Suppressor macrophage (primary cell): ENCODE measurements around the gene ADAMTS10.
"Not testable (repeated sequence)": the region's sequence is repeated elsewhere in the genome, so short reads cannot be mapped to it uniquely, and the experiment has no call there.

Experiments
- DNase-seq, 4 experiments: peaks; one replicate each; pipeline ENCODE4 v3.0.0-alpha.2; 2020 to 2022

The ADAMTS10 gene

GRCh38 chr19:8626842-8627241, 16.3 kb upstream of the ADAMTS10 start:
- DNase-seq, result no peak

GRCh38 chr19:8622886-8623285, 12.4 kb upstream of the ADAMTS10 start:
- DNase-seq, result not testable (repeated sequence)

- DNase-seq, result no peak
Measured at GRCh38 chr19:8618751-8619150, 8.2 kb upstream of the ADAMTS10 start.

GRCh38 chr19:8617984-8618383, 7.5 kb upstream of the ADAMTS10 start:
- no peak for DNase-seq

- DNase-seq, result not testable (repeated sequence)
Measured at GRCh38 chr19:8617325-8617724, 6.8 kb upstream of the ADAMTS10 start.

- DNase-seq, result no peak
Measured at GRCh38 chr19:8616861-8617260, 6.3 kb upstream of the ADAMTS10 start.

- DNase-seq, result peak; percentile 84 to 88 (median 88)
Measured at GRCh38 chr19:8615813-8616596, 5.5 kb upstream of the ADAMTS10 start.

- DNase-seq, result no peak
Measured at GRCh38 chr19:8615024-8615423, 4.5 kb upstream of the ADAMTS10 start.

GRCh38 chr19:8614455-8614854, 3.9 kb upstream of the ADAMTS10 start:
- DNase-seq, result no peak

GRCh38 chr19:8612807-8613171, 2.3 kb upstream of the ADAMTS10 start:
- no peak for DNase-seq

GRCh38 chr19:8611877-8612806, 1.6 kb upstream of the ADAMTS10 start:
- DNase-seq, result no peak

GRCh38 chr19:8611391-8611876, 919 bp upstream of the ADAMTS10 start:
- no peak for DNase-seq

GRCh38 chr19:8610936-8611300, 403 bp upstream of the ADAMTS10 start:
- no peak for DNase-seq

- DNase-seq, result peak; percentile 42 to 76 (median 60)
Measured at GRCh38 chr19:8609279-8610040, 1.1 kb downstream of the ADAMTS10 start.

- no peak for DNase-seq
Measured at GRCh38 chr19:8608941-8609278, 1.6 kb downstream of the ADAMTS10 start.

- no peak for DNase-seq
Measured at GRCh38 chr19:8607386-8607785, 3.1 kb downstream of the ADAMTS10 start.

GRCh38 chr19:8605514-8605913, 5.0 kb downstream of the ADAMTS10 start:
- no peak for DNase-seq

GRCh38 chr19:8601796-8602195, 8.7 kb downstream of the ADAMTS10 start:
- DNase-seq, result peak in 1 of 4 experiments; percentile 11

GRCh38 chr19:8600816-8601215, 9.7 kb downstream of the ADAMTS10 start:
- no peak for DNase-seq

- DNase-seq, result no peak
Measured at GRCh38 chr19:8600064-8600463, 10.5 kb downstream of the ADAMTS10 start.

GRCh38 chr19:8596168-8596567, 14.3 kb downstream of the ADAMTS10 start:
- no peak for DNase-seq

GRCh38 chr19:8595651-8596050, 14.9 kb downstream of the ADAMTS10 start:
- DNase-seq, result no peak

GRCh38 chr19:8593931-8594330, 16.6 kb downstream of the ADAMTS10 start:
- DNase-seq, result no peak
